Lung (tissue), 12 donors: ENCODE measurements around the gene SYDE1. TPM values are rescaled to one million over a fixed set of nuclear protein-coding genes. Genes with fewer than 3 reads are reported as not detected.

ENCODE experiments used
- ATAC-seq: fragments of 200-7000 bp; cut with Tn5 transposase; one replicate; pipeline ENCODE4 v1.9.1; 2020; ENCODE audit warnings: moderate number of reproducible peaks; ENCODE audit not compliant: insufficient read depth, low FRiP score
- DNase-seq, 3 donors: peaks; one replicate each; pipeline ENCODE4 v3.0.0-alpha.2; 2013 to 2017
- H3K27ac ChIP-seq, 2 donors: one replicate each; pipeline ENCODE4 v1.5.1; 2013; ENCODE audit warnings: mild to moderate bottlenecking in 2 of 2, moderate library complexity in 2 of 2, control low read depth in 1 of 2, inconsistent platforms in 1 of 2, low read depth in 1 of 2, low read length in 1 of 2
- H3K27me3 ChIP-seq, 3 donors: one replicate each; pipeline ENCODE4 v1.5.1; 2013; ENCODE audit warnings: low read length in 2 of 3; ENCODE audit not compliant: control insufficient read depth in 3 of 3, insufficient read depth in 3 of 3
- H3K36me3 ChIP-seq, 4 donors: one replicate each; pipeline ENCODE4 v1.5.1; 2013; ENCODE audit warnings: low read length in 4 of 4, mild to moderate bottlenecking in 1 of 4, moderate library complexity in 1 of 4; ENCODE audit not compliant: control insufficient read depth in 4 of 4, insufficient read depth in 4 of 4
- H3K4me1 ChIP-seq, 5 donors: one replicate each; pipeline ENCODE4 v1.5.1; 2013; ENCODE audit warnings: low read length in 5 of 5, mild to moderate bottlenecking in 2 of 5, moderate library complexity in 1 of 5; ENCODE audit not compliant: control insufficient read depth in 5 of 5, insufficient read depth in 5 of 5
- H3K4me3 ChIP-seq: one replicate; pipeline ENCODE4 v1.5.1; 2013; ENCODE audit warnings: mild to moderate bottlenecking, control low read depth, moderate library complexity
- H3K9ac ChIP-seq, 2 donors: one replicate each; pipeline ENCODE4 v1.5.1; 2013; ENCODE audit warnings: low read length in 2 of 2, control low read depth in 1 of 2; ENCODE audit not compliant: insufficient read depth in 1 of 2
- H3K9me3 ChIP-seq, 4 donors: one replicate each; pipeline ENCODE4 v1.5.1; 2013; ENCODE audit warnings: low read length in 3 of 4, mild to moderate bottlenecking in 1 of 4, moderate library complexity in 1 of 4; ENCODE audit not compliant: control insufficient read depth in 4 of 4, insufficient read depth in 3 of 4
- CTCF ChIP-seq: IDR thresholded peaks from 2 replicates; pipeline ENCODE4 v1.5.1; 2012; ENCODE audit warnings: mild to moderate bottlenecking; ENCODE audit errors: control extremely low read depth, extremely low read depth
- WGBS, 2 donors: extraction: QIAGEN DNeasy Blood & Tissue Kit; methylation state at CpG; one replicate each; pipeline ENCODE4 v1.1.7; 2013; 5-methylcytosine and 5-hydroxymethylcytosine counted together
- polyA plus RNA-seq, 2 donors: library from polyadenylated mRNA; stranded (reverse); fragments of 200-250 nt; gene quantifications; one replicate each; pipeline ENCODE4 v1.2.1, GENCODE V29; 2013
- total RNA-seq, 2 donors: library from RNA; depleted of rRNA in 1 of 2; stranded (reverse); fragments of >200 nt in 1 of 2; gene quantifications; one replicate each; pipeline ENCODE4 v1.2.1, GENCODE V29; 2014 to 2021
- donor health status: control.
- donor health status: control.
- donor health status: Bipolar disorder and iron deficiency.
- donor health status: healthy.
- donor health status: DM: yes; HTN: yes; CAD: no.

SYDE1 gene
- total and polyA plus RNA-seq, 4 donors = 5.5 to 26.9 (median 16.8) TPM

GRCh38 chr19:15099017-15099582 lies 8.1 kb upstream of the SYDE1 start:
- Histone ChIP-seq H3K4me3 (no peak overlapping the region), H3K27ac (no peak overlapping the region), H3K9ac (no peak overlapping the region), H3K27me3 (no peaks in the 10 kb centered on the region), H3K9me3 (peaks cover under 1 to 4% (median 3%) of the 10 kb centered on the region in 4 donors), H3K36me3 (no peaks in the 10 kb centered on the region), H3K4me1 (peaks cover 0 to 5% (median 0%) of the 10 kb centered on the region in 5 donors)
- no peak for DNase-seq
- 90 to 98% methylated on average over 3 of the region's 3 CpGs for WGBS, 2 donors
- no peak for ATAC-seq
- TF ChIP-seq CTCF = no peak

- peak; percentile 42 for TF ChIP-seq CTCF
- Histone ChIP-seq H3K27me3 (no peaks in the 10 kb centered on the region), H3K4me3 (no peak overlapping the region), H3K4me1 (peaks cover 0 to 5% (median 0%) of the 10 kb centered on the region in 5 donors), H3K9ac (no peak overlapping the region), H3K9me3 (peaks cover 2 to 4% (median 4%) of the 10 kb centered on the region in 4 donors), H3K36me3 (no peaks in the 10 kb centered on the region), H3K27ac (no peak overlapping the region)
- DNase-seq = peak in 2 of 3 donors; percentile 27 to 34
- no peak for ATAC-seq
- 64 to 67% methylated on average over 3 of the region's 3 CpGs for WGBS, 2 donors
Observed at GRCh38 chr19:15101479-15102082, 5.6 kb upstream of the SYDE1 start.

GRCh38 chr19:15104003-15104402 lies 3.2 kb upstream of the SYDE1 start:
- H3K36me3 ChIP-seq = peaks cover 0 to 2% (median 2%) of the 10 kb centered on the region in 4 donors
- ATAC-seq (no peak), DNase-seq (no peak)
- no peak overlapping the region for H3K9ac ChIP-seq
- no peak overlapping the region for H3K27ac ChIP-seq
- H3K4me1 ChIP-seq = peaks cover 0 to 12% (median 5%) of the 10 kb centered on the region in 5 donors
- peaks cover 2 to 4% (median 4%) of the 10 kb centered on the region in 4 donors for H3K9me3 ChIP-seq
- H3K4me3 ChIP-seq = no peak overlapping the region
- 80 to 93% methylated on average over 1 of the region's 1 CpG for WGBS, 2 donors
- H3K27me3 ChIP-seq = no peaks in the 10 kb centered on the region
- TF ChIP-seq CTCF = no peak
